ENCODE results near the gene TAF4.
"Not testable (repeated sequence)": the region's sequence is repeated elsewhere in the genome, so short reads cannot be mapped to it uniquely, and the experiment has no call there.

Gene TAF4, protein sequence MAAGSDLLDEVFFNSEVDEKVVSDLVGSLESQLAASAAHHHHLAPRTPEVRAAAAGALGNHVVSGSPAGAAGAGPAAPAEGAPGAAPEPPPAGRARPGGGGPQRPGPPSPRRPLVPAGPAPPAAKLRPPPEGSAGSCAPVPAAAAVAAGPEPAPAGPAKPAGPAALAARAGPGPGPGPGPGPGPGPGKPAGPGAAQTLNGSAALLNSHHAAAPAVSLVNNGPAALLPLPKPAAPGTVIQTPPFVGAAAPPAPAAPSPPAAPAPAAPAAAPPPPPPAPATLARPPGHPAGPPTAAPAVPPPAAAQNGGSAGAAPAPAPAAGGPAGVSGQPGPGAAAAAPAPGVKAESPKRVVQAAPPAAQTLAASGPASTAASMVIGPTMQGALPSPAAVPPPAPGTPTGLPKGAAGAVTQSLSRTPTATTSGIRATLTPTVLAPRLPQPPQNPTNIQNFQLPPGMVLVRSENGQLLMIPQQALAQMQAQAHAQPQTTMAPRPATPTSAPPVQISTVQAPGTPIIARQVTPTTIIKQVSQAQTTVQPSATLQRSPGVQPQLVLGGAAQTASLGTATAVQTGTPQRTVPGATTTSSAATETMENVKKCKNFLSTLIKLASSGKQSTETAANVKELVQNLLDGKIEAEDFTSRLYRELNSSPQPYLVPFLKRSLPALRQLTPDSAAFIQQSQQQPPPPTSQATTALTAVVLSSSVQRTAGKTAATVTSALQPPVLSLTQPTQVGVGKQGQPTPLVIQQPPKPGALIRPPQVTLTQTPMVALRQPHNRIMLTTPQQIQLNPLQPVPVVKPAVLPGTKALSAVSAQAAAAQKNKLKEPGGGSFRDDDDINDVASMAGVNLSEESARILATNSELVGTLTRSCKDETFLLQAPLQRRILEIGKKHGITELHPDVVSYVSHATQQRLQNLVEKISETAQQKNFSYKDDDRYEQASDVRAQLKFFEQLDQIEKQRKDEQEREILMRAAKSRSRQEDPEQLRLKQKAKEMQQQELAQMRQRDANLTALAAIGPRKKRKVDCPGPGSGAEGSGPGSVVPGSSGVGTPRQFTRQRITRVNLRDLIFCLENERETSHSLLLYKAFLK

DNA sequence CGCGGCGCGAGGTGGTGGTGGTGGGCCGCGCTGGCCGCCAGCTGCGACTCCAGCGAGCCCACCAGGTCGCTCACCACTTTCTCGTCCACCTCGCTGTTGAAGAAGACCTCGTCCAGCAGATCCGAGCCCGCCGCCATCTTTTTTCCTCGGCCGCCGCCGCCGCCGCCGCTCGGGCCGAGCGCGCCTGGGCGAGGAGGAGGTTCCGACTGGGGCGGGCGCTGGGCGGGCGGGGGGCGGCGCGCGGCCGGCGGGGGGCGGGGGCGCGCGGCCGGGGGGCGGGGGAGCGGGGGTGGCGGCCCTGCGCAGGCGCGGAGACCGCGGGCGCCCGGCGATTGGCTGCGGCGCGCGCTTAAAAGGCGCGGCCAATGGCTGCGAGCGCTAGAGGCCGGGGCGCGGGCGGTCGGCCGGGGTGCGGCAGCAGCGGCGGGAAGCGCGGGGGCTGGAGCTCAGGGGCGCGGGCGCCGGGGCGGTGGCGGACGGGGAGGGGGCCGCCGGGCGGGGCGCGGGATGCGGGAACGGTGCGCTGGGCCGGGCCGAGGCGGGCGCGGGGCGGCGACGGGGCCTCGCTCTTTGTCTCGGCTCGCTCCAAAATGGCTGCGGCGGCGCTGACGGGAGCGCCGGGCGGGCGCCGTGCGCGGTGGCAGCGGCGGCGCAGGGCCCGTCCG lies at the start of gene TAF4:
Gene TAF4 (minus strand): TSS at position 208 of the 665 bp plus-strand sequence. CDS start 71 bp downstream, at position 137.
- peak; percentile 79 for DNase-seq

DNA sequence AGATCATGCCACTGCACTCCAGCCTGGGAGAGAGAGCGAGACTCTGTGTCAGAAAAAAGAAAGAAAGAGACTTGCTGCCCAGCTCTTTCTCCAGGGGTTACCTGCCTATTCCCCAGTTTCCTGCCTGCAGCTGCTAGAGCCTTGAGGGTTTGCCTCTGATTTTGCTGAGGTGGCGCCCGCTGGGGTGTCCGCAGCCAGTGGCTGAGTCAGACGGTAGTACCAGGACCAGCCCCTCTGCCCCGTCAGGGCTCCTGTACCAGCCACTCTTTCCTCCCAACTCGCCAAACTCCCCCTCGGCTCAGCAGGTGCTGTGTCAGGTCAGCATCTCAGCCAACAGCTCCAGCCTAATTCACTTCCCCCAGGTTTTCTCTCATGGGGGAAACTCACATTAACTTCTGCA lies 49.2 kb upstream of the TAF4 start:
- DNase-seq, result no peak

DNA sequence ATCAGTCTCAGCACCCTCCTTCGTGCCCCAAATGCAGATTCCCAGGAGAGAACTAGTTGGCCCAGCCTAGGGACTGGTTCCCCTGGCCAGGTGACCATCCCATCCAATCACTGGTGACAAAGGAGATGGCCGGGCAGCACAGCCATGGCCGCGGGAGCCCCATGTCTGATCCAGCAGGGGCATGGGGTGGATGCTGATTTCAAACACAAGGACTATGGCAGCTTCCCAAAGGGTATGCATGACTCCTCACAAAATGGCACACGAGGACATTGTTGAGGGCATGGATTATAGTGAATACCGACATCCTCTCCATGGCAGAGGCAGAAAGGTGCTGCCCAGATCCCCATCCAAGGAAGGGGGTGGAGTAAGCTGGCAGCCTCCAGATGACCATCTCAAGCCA lies 46.7 kb upstream of the TAF4 start:
- no peak for DNase-seq

DNA sequence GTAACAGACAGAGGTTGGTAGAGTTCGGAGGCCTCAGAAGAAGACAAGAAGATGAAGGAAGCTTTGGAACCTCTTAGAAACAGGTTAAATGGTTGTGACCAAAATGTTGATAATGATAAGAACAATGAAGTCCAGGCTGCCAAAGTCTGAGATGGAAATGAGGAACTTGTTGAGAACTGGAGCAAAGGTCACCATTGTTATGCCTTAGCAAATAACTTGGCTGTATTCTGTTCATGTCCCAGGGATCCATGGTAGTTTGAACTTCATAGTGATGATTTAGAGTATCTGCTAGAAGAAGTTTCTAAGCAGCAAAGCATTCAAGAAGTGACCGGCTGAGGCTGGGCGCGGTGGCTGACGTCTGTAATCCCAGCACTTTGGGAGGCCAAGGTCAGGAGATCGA lies 45.5 kb upstream of the TAF4 start:
- DNase-seq, result no peak

DNA sequence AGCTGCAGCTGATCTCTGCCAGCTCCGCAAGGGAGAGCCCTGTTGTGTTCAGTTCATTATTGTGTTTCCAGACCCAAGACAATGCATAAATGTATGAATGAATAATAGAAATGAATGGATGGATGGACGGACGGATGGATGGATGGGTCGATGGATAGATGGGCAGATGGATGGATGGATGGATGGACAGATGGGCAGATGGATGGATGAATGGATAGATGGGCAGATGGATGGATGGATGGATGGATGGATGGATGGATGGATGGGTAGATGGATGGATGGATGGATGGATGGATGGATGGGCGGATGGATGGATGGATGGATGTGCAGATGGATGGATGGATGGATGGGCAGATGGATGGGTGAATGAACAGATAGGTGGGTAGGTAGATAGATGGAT lies 39.9 kb upstream of the TAF4 start:
- DNase-seq, result no peak

DNA sequence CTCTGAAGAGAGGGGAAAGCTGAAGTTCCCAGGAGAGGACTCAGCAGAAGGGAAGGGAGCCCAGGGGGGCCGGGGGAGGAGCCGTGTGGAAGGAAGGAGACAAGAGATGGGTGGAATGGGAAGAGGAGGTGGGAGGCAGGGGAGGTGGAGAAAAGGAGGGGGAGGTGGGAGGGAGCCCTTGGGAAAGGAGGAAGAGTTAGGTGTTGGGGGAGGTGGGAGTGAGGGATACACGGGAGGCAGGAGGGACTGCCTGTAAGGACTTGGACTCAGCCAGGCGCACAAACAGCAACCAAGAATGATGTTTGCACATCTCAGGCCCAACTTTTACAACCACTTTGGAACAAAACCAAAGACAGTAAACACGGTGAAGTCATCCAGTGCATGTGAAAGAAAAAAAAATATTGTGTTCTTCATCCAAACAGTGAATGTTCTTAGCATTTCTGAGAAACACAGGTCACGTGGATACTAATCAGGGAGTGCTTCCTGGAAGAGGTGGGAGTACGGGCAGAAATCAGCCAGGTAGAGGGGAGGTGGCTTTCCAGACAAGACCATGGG lies 39.2 kb upstream of the TAF4 start:
- DNase-seq, result no peak

DNA sequence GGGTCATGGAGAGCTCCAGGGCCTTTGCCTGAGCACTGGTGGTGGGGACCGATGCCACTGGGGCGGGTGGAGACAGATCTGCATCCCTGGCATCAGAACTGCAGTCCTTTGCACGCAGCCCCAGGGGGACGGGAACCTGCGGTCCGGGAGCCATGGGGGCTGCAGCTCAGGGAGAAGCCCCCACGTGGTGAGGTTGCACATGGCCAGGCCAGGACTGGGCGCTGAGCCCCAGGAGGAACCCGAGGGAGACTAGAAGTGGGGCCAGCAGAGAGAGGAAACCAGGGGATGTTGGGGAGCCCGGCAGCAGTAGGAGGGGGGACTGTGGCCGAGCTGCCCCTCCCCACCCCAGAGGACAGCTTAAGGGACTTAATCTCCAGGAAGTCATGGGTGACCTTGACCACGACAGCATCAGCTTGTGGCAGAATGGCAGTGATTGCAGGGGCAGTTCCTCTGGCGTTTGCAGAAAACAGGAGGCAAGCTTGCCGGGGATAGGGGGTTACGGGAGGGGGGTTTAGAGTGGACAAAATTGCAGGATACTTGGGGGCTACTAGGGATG lies 38.6 kb upstream of the TAF4 start:
- no peak for DNase-seq

DNA sequence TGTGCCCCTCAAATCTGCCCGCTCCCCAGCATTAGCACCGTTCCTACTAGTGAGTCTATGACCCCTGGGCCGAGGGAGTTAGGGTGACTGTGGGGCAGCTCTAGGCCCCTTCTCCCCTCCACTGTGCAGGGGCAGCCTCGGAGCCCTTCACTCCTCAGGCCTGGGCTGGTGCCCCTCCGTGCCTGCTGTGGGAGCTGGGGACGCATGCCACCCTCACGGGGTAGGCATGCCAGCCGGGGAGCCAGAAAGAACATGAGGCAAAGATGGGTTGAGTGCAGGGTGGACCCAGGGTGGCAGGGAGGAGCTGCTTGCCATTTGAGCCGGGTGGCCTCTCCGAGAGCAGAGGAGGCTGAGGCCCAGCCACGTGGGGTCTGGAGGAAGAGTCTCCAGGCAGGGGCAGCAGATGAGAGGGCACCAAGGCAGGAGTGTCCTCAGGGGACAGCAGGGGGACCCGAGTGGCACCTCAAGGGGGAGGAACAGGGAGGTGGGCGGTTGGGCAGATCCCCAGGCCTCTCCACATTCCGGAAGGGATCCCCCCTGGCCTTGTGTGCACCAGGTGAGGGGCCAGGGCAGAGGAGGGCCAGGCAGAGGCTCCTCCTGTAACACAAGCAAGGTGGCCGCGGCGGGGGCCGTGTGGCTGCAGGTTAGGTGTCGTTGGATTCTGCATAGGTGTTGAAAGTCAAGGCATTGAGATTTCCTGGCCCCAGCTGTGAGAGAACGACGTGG lies 38.0 kb upstream of the TAF4 start:
- no peak for DNase-seq

DNA sequence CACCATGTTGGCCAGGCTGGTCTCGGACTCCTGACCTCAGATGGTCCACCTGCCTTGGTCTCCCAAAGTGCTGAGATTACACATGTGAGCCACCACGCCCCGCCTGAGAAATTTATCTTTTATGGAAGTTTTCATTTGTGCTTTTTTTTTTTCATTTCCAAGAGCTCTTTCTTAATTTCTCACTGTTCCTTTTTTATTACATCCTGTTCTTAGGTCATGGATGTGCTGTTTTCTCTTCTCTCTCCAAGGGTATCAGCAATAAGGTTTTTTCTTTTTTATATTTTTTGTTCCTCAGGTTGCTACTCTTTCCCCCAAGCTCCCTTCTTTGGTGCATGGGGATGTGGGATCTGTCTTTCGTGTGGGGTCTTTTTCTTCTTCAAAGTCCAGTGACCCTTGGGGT lies 35.4 kb upstream of the TAF4 start:
- no peak for DNase-seq

DNA sequence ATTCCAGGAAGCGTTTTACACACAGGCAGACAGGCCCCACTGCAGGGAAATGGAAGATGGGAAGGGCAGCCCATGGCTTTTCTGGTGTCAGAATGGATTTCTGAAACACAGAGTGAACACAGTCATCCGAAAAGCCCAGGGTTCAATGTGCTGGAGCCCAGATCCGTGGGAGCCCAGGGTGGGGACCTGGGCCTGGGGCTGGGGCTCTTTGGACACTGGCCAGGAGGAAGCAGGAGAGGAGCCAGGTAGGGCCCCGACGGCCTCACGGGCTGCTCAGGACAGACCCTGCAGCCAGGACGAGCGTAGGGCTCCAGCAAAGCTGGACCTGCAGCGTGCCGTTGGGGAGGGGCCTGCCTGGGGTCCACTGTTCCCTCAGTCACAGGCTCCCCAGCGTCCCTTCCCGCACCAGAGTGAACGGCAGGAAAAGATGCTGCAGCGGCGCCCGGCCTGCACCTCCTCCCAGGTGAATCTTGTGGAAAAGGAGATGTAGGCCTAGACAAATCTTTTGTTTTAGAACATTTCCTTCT lies 32.3 kb upstream of the TAF4 start:
- no peak for DNase-seq

DNA sequence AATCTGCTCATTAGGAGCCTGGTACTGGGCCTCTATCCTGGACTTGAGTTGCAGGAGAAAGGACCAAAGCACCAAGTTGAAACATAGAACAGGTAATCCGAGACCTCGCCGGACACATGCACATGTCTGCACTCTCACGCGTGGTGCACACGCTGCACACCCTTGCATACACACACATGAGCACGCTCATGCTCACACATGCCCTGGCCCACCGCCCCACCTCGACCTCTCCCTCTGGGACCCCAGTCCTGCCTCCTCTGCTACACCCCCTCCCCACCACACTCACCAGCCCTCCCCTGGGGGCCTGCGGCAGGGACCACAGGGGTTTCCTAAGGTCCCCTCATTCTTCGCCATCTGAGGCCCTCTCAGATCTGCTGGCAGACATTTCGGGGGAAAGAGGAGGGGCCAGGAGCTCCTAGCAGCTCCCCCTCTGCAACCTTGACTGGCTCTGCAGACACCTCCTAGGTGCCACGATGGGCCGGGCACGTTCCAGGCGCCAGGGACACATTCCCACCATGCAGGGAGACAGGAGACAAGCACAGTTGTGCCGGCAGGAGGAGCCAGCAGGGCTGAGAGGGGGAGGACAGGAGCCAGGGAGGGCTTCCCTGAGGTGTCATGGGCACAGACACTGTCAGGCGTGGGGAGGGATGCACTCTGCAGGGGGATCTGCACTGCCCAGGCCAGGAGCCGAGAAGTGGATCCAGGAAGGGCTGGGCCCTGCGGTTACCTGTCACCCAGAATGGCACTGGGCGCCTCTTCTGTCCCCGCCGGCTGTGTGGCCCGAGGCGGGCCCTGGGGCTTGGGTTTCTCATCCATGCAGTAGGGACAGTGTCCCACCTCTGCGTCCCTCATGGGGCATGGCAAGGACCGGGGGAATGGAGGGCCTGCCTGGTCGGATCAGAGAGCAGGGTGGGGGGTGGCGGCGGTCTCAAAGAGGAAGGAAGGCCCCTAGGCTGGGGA lies 31.0 kb upstream of the TAF4 start:
- no peak for DNase-seq

DNA sequence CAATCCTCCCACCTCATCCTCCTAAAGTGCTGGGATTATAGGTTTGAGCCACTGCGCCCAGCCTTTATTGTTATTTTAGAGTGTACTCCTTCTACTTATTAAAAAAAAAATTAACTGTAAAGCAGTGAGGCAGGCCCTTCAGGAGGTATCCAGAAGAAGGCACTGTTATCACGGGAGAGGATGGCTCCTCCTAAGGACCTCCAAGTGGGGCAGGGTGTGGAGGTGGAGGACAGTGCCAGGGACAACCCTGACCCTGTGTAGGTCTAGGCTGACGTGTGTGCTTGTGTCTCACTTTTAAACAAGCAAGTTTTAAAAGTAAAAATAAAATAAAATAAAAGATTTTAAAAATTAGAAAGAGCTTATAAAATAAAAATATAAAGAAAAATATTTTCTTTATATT lies 23.7 kb upstream of the TAF4 start:
- DNase-seq, result no peak

DNA sequence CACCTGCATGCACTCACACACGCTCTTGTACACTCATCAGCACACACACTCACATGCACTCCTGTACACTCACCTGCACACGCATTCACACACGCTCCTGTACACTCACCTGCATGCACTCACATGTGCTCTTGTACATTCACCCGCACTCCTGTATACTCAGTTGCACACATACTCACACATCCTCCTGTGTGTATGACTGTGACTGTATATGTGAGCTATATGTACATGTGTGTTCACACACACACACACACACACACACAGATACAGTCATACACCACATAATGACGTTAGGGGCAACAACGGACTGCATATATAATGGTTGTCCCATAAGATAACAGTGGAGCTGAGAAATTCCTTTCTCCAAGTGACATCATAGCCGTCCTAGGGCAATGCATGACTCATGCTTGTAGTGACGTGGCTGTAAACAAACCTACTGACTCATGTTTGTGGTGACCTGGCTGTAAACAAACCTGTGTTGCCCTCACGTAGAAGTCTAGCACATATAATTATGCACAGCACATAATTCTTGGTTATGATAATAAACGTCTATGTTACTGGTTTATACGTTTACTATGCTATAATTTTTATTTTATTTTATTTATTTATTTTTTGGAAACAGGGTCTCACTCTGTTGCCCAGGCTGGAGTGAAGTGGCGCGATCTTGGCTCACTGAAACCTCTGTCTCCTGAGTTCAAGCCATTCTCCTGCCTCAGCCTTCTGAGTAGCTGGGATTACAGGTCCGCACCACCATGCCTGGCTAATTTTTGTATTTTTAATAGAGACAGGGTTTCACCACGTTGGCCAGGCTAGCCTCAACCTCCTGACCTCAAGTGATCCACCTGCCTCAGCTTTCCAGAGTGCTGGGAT lies 22.8 kb upstream of the TAF4 start:
- no peak for DNase-seq

DNA sequence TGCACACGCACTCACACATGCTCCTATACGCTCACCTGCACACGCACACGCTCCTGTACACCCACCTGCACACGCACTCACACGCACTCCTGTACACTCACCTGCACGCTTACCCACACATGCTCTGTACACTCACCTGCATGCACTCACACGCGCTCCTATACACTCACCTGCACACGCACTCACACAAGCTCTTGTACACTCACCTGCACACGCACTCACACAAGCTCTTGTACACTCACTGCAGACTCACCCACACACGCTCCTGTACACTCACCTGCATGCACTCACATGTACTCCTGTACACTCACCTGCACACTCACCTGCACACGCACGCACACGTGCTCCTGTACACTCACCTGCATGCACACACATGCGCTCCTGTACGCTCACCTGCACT lies 22.0 kb upstream of the TAF4 start:
- no peak for DNase-seq

DNA sequence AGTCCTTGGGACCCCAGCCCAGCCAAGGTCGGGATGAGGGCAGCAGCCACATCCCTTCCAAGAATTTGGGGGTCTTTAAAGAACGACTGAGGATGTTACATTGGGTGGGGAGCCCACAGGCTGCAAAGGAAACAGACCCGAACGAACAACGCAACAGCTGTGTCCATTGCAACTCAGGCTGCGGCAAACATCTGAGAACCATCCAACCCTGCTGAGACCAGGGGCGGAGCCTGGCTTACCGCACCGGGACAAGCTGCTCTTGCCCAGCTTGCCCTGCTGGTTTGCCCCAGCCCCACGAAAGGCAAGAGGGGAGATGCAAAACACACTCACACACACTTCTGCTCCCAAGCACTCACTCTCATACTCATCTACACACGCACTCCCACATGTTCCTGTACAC lies 21.5 kb upstream of the TAF4 start:
- DNase-seq, result no peak

DNA sequence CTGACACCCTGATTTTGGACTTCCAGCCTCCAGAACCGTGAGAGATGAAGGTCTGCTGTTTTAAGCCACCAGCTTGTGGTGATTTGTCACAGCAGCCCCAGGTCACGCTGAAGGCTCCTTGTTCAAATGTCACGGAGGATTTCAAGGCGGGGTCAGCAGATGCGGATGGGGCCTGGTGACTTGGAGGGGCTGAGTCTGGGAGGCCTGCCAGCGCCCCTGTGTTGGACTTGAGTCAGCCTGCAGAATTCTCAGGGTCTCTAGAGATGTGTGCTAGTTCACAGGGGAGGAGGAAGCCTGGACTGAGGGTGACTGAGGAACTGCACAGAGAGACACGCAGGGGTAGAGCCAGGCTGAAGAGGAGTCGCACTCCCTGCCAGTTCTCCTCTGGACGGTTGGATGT lies 19.5 kb upstream of the TAF4 start:
- DNase-seq, result no peak

DNA sequence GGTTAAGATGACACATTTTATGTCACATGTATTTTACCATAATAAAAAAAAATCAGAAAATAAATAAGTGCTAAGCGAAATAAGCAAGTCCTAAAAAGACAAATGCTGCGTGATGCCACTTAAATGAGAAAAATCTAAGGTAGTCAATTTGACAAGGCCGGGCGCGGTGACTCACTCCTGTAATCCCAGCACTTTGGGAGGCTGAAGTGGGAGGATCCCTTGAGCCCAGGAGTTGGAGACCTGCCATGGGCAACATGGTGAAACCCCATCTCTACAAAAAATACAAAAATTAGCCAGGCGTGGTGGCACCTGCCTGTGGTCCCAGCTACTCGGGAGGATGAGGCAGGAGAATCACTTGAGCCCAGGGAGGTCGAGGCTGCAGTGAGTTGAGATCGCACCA lies 18.5 kb upstream of the TAF4 start:
- DNase-seq, result not testable (repeated sequence)

DNA sequence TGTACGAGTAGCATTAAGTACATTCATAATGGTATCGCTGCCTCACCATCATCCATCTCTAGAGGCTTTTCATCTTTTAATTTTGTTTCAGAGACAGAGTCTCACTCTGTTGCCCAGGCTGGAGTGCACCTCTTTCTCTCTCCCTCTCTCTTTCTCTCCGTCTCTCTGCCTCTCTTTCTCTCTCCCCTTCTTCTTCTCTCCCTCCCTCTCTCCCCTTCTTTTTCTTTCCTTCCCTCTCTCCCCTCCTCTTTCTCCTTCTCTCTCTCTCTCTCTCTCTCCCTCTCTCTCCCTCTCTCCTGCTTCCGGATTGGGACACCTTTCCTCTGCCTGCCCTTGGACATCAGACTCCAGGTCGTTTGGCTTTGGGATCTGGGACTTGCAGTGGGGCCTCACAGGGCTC lies 17.6 kb upstream of the TAF4 start:
- no peak for DNase-seq

DNA sequence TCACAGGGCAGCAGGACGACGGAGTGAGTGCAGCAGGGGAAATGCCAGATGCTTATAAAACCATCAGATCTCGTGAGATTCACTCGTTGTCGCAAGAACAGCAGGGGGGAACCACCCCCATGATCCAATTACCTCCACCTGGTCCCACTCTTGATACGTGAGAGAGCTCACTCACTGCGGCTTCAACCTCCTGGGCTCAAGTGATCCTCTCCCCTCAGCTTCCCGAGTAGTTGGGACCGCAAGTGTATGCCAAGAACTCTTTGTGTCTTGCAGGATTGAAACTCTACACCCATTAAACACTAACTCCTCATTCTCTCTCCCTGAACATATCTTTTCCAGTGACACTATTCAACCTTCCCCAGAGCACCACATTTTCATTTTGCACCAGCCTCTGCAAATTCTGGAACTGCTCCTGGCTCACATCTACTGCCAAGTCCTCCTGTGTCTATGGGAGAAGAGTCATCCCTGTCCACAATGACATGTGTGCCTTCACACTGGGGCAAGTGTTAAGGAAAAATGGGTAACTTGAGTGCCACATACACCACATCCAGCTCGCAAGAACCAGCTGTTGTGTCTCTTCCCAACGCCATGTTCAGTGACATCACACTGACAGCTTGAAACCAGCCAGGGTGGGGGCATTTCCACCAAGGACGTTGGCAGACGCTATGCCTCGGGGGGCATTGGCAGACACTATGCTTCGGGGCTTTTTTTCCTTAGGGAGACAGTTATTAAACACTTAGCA lies 14.7 kb upstream of the TAF4 start:
- DNase-seq, result no peak

All from activated CD4-positive, alpha-beta T cell treated with anti-CD3 and anti-CD28 coated beads for 1 hour (primary cell).